ENCODE results near the gene COL23A1.
"Not testable (repeated sequence)": the region's sequence is repeated elsewhere in the genome, so short reads cannot be mapped to it uniquely, and the experiment has no call there.

COL23A1 gene

DNA sequence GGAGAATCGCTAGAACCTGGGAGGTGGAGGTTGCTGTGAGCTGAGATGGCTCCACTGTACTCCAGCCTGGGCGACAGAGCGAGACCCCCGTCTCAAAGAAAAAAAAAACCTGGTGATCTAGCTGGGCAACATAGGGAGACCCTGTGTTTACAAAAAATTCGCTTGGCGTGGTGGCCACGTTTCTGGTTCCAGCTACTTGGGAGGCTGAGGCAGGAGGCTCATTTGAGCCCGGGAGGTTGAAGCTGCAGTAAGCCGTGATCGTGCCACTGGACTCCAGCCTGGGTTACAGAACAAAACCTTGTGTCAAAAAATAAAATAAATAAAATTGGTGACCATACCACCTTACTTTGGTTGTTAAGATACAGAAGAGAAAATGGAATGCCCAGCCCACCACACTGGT is 387.7 kb downstream of the COL23A1 start:
- DNase-seq, result no peak

DNA sequence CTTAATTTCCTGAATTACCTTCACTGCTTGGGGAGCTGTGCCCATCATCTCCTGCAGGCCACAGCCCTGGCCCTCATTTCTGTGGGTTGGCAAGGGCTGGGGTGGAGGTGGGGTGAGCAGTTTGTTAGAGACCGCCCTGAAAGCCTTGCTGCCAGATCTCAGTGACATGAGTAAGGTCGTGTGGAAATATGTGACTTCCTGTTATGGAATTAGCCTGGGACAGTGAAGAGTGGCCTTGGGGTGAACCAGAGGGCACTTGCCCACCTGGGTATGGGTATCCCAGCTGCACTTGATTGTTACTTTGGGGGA is 388.3 kb downstream of the COL23A1 start:
- peak; percentile 44 to 63 (median 58) for DNase-seq

GRCh38 chr5:178201221-178201926 is 388.8 kb downstream of the COL23A1 start:
- DNase-seq, result no peak

- no peak for DNase-seq
These were observed 390.4 kb downstream of the COL23A1 start for GRCh38 chr5:178199581-178200434.

DNA sequence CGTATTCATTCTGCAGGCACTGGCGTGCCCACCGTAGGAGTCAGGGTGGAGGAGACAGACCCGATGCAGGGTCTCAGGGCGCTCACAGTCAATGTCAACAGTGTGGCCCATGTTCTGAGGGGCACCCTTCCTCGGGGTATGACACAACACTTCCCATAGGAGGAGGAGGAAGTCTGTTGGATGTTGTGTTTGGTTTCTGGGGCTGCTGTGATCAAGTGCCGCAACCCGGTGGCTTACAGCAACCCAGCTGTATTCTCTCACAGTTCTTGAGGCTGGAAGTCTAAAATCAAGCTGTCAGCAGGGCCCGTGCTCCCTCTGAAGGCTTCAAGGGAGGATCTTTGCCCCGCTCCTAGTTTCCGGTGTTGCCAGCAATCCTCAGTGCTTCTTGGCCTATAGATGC is 391.5 kb downstream of the COL23A1 start:
- peak in 1 of 3 donors; percentile 18 for DNase-seq

- not testable (repeated sequence) for DNase-seq
These were observed 392.0 kb downstream of the COL23A1 start for GRCh38 chr5:178198151-178198550.

DNA sequence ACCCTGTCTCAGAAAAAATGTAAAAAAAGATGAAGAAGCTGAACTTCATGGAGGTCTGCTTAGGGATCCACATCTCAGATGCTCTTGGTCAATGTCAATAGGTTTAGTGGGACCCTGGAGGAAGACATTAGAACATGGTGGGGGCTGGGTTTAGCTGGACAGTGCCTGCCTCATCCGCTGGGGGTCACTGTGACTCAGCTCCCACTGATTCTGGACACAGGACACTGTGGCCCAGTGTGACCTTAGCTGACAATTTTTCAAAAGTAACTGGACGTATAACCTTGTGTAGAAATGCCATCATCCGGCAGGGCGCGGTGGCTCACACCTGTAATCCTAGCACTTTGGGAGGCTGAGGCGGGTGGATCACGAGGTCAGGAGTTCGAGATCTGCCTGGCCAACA is 393.2 kb downstream of the COL23A1 start:
- no peak for DNase-seq

- DNase-seq, result no peak
These were observed 393.8 kb downstream of the COL23A1 start for GRCh38 chr5:178196281-178196812.

DNA sequence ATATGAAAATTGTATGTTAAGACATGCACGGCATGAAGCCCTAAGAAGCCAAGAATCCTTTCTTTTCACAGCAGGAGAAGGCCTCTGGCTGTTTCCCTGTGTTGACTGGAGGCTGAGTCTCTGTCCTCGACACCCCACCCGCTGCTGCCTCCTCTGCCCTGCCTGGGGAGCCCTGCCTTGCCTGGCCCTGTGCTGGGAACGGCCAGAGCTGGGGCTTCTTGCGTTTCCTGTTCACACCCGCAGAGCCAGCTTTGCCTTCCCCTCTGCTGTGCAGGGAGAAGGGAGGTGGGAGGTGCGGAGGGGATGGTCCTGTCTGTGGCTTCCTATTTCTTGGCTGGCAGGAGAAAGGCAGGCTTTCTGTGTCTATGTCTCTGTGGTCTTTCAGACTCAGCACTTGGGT is 396.2 kb downstream of the COL23A1 start:
- DNase-seq, result peak; percentile 35 to 58 (median 38)

DNA sequence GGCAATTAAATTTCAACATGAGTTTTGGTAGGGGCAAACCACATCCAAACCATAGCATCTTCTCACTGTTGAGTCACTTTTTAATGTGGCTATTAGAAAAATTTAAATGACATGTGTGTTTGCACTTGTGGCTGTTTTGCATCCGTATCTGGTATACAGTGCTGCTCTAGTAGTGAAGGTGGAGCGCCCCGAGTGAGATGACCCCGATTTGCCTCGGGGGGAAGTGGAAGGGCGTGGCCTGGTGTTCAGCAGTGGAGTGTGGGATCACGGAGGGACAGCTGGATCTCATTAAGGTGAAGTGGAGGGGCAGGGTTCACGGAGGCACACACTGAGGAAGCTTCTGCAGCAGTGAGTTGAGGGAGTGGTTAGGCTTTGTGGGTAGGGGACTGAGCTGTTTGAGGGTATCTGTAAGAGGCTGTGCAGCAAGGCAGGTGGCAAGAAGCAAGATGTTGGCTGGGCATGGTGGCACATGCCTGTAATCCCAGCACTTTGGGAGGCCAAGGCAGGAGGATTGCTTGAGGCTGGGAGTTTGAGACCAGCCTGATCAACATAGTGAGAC is 396.9 kb downstream of the COL23A1 start:
- no peak for DNase-seq

DNA sequence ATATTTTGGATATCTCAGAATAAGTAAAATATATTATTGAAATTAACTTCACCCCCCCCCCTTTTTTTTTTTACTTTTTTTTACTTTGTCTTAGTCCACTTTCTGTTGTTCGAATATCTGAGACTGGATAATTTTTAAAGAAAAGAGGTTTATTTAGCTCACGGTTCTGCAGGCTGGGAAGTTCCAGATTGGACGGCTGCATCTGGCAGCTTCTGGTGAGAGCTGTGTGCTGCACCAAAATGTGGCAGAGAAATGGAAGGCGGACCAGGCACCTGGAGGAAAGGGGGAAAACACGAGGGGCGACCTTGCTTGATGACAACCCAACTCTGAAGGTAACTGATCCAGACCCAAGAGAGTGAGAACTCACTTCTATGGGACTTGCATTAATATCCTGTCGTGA is 397.4 kb downstream of the COL23A1 start:
- DNase-seq, result no peak

DNA sequence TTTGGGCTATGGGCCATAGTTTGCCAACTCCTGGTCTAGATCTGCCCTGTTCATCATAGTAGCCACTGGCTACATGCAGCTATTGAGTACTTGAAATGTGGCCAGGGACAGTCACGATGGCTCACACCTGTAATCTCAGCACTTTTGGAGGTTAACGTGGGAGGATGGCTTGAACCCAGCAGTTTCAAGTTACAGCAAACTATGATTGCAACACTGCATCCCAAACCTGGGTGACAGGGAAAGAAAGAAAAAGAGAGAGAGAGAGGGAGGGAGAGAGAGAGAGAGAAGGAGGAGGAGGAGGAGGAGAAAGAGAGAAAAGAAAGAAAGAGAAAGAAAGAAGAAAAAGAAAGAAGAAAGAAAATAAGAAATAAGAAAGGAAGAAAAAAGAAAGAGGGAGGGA is 397.9 kb downstream of the COL23A1 start:
- no peak for DNase-seq

DNA sequence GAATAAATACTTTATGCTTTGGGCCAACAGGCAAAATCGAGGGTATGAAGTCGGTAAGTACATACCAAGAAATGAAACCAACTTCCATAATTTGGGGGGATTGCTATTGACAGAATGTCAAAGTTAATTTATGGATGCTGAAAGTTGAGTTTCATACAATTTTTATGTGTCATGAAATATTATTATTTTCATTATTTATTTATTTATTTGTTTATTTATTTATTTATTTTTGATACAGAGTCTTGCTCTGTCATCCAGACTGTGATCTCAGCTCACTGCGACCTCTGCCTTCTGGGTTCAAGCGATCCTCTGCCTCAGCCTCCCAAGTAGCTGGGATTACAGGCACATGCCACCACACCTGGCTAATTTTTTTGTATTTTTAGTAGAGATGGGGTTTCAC is 398.5 kb downstream of the COL23A1 start:
- no peak for DNase-seq

GRCh38 chr5:178189433-178189832 is 400.8 kb downstream of the COL23A1 start:
- DNase-seq, result no peak

Data from suppressor macrophage treated with lipopolysaccharide for 1 hour (primary cell).